ENCODE measurements around the gene CPLX4.
A peak's percentile ranks its signal among the peaks of the same experiment; 100 is the strongest.

The CPLX4 gene, protein sequence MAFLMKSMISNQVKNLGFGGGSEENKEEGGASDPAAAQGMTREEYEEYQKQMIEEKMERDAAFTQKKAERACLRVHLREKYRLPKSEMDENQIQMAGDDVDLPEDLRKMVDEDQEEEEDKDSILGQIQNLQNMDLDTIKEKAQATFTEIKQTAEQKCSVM

DNA sequence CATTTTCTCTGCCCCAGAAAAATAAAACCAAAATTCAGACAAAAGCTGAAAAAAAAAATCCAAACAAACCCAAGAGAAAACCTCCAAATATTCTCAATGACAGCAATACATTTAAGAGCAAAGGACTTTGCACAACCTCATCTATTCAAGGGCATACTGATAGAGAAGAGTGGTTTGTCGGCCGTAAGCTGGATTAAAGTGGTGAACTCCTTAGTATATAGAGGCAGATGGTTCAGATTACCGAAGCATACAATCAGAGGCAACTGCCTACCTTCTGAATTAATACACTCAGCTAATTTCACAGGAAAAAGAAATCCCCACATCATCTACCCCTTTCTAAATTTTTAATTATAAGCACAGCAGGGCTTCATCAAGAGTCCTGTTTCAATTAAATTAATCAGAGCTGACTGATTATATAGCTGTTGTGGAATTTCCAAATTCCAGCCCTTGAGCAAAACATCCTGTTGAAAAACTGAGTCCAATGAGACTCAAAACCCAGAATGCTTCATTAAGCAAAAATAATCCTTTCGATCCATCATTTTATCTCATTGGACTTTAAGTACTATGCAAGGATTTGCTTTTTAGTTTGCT lies at the start of gene CPLX4:
TSS of gene CPLX4 (minus strand) at position 190 of the 591 bp plus-strand sequence. CDS start at position 3, 187 bp downstream.
- no peak for DNase-seq

DNA sequence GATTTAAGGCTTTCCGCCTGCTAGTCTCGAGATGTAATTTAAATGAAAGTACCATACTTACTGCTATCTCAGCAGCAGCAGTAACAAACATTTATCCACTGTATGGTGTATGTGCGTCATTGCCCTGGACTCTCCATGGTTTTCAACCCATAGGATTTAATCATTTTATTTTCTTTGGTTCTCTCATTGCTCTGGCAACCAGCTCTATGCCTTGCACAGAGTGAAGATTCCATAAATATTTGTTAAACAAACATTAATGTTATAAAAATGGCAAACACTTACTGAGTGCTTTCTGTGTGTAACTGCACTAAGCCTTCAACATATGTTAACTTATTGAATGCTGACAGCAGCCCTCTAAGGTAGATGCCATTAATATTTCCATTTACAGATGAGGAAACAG lies 41.9 kb upstream of the CPLX4 start:
- DNase-seq: no peak

DNA sequence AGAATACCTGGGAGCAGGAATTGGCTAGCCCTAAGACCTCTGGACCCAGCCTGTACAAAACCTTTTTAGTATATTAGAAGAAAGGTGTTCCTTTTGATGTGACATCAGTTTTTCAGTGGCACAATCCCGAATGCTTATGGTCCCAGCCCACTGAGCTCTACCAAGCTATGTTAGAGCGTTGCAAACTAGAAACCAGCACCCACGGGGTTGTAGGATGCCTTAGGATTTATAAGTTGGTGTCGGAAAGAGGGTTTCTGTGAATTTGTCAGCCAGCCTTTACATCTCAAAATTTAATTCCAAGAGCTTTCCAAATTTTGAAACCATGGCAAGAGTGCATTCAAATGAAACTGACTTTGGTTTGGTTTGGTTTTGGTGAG lies 41.1 kb upstream of the CPLX4 start:
- no peak for DNase-seq

DNA sequence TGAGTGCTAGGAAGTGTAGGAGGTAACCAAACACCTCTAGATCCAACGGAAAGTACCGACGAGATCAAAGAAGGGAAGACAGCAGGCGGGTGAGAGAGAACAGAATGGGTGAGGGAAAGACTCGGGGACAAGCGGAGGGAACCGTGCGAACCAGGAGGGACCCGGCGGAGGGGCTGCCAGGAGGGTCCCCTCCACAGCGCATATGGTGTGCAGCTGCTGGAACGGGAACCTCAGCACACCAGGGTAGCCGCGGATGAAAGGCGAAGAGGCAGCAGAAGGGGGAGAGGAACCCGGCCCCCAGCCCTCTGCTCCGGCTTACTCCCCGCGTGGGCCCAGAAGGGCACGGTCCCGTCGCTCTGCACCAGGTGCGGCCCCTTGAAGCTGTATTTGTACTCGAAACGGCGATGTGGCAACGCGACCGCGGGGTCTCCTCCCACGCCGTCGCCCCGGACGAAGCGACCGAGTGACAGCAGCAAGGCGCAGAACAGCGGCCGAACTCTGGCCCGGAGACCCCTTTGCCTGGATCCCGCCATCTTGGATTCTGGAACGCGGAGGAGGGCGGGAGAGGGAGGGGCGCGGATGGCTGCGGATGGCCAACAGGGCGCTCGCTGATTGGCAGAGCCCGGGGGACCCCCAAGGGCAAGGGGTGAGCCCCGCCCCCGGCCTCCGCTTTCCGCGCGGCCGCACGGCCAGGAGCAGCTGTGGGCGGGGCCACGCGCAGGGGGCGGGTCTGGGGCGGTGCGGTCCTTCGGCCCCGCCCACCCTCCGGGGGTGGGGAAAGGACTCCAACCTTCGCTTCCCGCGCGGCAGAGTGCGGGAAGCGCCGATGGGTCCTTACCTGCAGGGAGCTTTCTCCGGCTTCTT lies 40.5 kb upstream of the CPLX4 start, which contains the start of gene LMAN1:
TSS of gene LMAN1 (minus strand) at position 554 of the 864 bp plus-strand sequence. CDS start at position 533, 21 bp downstream.
- peak; percentile 91 for DNase-seq

DNA sequence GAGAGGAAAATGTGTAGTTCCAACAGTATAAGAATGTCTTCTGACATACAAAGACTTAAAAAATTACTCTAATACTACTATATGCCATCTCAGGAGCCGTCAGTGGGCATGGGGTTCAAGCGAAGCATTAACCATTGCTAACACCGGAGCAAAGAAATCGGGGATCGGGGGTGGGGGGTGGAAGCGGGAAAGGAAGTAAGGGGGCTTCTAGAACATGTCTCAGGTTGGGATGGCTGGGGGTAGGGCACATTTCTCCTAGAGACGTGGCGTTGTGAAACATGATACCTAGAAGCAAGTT lies 39.9 kb upstream of the CPLX4 start:
- no peak for DNase-seq

DNA sequence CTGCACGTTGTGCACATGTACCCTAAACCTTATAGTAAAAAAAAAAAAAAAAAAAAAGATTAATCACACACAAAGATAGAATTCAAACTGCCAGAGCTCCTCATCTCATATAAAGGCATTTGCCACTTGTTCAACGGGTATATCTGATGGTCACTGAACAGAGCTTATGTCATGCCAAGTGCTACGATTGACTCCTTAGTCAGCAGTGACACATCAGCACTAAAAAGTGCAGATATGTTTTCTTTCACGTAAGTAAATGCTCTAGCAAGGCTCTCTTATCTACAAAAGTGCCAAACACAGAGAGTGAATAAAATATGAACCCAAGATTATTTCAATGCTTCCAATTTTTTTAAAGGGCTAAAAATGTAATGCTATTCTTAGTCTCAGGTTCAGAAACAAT lies 39.5 kb upstream of the CPLX4 start:
- DNase-seq: no peak

DNA sequence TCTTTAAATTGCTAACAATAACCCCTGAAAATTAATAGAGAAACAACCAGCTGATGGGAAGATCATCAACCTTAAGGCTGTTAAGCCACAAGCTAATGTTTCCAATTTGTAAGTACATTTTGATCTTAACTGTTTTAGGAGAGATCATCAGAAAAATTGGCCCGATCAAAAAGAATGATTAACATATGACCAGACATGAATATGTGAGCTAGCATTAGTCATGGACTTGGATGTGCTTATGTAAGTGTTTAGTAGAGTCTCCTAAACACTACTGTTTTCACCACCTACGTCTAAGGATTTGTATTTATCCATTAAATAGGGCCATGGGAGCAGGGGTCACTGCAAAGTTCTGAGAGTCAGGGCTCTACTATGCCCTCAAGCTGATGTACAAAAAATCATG lies 36.3 kb upstream of the CPLX4 start:
- no peak for DNase-seq

DNA sequence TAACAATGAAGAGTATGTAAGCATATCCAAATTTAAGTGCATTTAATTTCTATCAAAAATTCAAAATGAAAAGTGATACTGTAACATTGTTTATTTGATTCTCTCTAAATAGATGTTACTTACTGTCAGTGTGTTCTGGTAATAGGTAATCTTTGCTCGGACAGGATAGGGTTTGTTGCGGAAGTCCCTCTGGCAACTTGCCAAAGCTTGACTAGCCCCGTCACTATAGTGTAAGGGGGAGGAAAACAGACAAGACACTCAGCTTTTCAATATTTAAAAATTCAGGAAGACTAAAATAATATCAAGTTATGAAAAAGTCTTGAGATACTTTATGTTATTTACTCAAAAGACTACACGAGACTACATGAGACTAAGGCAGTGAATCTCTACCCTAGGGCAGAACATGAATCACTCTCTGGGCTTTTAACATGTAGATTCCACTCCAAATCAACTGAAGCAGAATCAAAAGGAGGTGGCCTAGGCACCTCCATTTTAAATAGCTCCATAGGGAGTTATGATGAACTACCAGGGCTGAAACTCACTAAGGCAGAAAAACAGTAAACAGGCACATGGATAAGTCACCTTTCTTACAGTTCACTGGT lies 34.7 kb upstream of the CPLX4 start:
- peak; percentile 16 for DNase-seq

DNA sequence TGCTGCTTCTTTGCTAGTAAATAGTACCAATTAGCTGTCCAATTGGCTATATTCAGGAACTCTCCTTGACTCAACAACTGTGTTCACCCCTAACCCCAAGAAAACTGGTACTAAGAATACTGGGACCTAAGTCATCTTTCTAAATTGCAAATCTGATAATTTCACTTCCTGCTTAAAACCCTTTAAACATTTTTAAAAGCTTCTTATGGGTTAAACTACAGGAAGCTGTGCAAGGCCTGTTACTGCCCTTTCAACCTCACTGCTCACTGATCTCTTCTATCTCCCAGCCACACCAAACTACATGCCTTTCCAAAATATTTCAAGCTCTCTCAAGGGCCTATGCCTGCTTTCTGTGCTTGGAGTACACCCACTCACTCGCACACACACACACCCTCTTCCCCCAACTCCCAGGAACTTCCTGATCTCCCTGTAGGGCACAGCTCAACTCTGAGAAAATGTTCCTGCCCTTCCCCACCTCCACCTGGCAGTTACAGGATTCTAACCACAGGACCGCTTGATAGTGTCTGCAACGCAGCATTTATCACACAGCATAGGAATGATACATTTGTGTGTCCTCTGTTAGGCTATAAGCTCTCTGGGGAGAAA lies 33.9 kb upstream of the CPLX4 start:
- DNase-seq: no peak

DNA sequence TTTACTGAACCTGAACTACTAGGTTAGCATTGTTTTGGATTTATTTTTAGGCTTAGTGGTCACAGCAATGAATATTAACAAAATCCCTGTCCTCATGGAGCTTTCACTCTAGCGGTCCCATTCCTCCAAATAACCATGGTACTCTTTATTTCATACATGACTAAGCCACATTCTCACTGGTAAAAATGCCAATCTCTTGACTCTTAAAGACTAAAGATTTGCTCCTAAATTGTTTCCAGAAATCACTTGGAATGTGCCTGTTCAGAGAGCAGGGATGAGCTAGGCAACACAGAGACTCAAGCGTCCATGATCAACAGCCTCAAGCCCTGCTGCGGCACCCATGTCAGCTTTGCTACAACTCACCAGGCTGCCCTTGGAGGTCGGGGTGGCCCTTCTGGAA lies 27.1 kb upstream of the CPLX4 start:
- no peak for DNase-seq

DNA sequence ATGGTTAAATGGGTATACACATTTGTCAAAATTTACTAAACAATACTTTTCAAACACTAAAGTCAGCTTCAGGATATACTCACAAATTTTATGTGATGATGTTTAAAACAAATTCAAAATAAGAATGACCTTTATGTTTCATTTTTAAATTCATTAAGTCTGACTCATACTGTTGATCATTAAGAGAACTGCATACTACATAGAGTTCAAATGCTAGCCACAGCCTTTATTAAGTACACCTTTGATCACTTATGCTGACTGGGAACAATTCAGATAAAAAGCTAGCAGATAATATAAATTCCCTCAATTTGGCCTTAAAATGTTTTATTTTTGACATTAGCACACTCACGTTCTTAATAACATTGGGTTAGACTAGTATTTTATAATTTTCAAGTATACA lies 26.5 kb upstream of the CPLX4 start:
- no peak for DNase-seq

DNA sequence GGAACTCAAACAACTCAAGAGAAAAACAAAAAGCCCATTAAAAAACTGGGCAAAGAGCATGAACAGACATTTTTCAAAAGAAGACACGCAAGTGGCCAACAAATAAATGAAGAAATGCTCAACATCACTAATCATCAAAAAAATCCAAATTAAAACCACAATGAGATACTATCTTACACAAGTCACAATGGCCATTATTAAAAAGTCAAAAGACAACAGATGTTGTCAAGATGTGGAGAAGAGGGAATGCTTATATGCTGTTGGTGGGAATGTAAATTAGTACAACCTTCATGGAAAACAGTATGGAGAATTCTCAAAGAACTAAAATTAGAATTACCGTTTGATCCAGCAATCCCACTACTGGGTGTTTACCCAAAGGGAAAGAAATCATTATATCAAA lies 25.5 kb upstream of the CPLX4 start:
- DNase-seq: no peak

DNA sequence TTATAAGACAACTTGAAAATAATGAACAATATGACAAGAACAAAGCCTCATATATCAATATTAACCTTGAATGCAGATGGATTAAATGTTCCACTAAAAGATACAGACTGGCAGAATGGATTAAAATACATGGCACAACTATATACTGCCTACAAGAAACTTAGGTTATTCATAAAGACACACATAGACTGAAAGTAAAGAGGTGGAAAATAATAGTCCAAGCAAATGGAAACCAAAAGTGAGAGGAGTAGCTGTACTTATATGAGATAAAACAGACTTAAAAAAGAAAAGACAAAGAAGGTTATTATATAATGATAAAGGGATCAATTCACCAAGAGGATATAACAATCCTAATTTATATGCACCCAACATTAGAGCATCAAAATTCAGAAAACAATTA lies 22.4 kb upstream of the CPLX4 start:
- no peak for DNase-seq

DNA sequence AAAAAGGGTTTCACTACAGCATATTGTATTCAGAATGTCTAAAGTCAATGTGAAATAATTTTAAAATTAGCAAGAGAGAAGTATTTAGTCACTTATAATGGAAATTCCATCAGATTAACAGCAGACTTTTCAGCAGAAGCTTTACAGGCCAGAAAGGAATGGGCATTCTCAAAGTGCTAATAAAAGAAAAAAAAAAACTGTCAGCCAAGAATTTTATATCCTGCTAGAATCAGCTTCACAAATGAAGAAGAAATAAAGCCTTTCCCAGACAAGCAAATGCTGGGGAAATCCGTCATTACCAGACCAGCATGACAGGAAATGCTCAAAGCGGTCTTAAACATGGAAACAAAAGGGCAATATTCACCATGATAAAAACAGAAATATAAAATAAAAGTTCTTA lies 21.9 kb upstream of the CPLX4 start:
- DNase-seq: no peak

DNA sequence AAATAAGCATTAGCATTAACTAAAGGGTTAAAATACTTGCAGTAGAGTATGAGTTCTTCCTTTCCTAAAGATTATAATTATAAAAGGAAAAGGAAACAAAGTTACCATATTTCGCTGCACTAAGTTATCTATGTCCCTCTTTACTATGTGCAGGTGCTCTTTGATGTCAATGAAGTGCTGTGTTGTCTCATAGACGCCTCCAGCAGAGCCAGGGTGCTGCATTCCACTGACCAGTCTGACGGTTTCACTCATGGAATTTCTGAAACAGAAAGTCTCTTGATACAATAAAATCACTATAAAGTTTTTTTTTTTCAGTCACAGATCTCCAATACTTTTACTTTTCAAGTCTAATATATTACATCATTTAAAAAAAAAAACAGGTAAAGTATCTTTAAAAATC lies 14.5 kb upstream of the CPLX4 start:
- no peak for DNase-seq

DNA sequence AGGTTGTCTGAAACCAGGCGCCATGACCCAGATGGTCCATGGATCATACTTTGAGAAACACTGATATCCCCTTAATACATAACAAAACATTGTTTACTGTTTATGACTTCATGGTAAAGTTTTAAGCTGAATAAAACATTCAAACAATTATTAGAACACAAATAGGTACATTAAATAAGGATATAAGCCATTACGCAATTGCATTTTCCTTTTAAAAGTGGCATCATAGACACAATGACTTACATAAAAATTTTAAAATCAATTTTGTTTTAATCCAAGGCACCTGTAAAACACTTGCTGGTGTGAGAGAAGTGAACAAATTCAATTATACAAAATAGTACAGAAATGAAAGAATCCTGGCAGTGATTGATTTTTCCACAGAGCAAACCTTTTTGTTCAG lies 10.2 kb upstream of the CPLX4 start:
- DNase-seq: no peak

DNA sequence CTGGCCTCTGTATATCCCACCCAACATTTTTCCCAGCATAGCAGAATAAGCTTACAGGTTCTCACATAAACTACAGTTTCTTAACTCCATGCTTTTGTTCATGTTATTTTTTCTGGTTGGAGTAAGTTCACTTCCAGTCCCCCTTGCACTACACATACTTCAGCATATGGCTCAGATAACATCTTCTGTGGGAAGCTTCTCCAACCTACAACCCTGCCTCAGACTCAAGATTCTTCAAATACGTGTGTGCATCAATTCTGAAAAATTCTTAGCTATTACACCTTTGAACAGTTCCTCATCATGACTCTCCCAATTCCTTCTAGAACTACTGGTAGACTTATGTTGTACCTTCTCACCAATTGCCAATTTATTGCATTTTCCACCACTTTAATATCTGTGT lies 7.5 kb upstream of the CPLX4 start:
- no peak for DNase-seq

DNA sequence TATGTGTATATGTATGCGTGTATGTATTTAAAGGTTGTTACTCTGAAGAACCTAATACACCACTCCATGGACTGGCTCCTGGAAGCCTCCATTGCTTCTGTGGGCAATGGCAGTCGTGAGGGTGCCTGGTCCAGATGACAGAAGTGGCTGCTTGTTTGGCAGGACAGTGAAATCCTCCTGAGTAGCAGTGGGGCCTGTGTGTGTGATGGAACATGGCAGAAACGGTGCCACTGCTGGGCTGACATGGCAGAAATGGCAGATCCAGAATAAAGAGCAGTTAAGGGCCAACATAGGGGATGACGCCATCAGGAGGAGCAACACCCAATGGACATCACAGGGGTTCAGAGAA lies 6.1 kb upstream of the CPLX4 start:
- DNase-seq: no peak

DNA sequence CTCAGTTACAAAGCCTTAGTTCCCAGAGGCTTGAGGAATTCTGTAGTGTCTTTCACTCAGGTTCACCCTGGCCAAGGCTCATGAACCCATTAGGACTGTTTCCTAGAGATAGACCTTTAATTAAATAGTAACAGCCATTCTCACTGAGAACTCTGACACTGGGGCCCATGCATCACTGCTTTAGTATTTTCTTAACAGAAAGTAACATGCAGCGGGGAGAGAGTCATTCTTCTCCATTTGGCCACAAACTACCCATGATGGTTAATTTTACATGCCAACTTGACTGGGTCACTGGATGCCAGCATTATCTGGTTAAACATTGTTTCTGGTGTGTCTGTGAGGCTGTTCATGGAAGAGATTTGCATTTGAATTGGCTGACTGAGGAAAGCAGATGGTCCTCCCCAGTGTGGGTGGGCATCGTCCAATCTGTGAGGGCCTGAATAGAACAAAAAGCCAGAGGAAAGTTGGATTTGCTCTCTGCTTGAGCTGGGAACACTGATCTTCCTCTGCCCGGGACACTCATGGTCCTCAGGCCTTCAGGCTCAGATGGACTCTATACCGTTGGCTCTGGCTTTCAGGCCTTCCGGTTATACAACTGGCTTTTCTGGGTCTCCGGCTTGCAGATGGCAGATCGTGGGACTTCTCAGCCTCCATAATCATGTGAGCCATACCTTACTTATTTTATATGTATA lies 5.6 kb upstream of the CPLX4 start:
- no peak for DNase-seq

DNA sequence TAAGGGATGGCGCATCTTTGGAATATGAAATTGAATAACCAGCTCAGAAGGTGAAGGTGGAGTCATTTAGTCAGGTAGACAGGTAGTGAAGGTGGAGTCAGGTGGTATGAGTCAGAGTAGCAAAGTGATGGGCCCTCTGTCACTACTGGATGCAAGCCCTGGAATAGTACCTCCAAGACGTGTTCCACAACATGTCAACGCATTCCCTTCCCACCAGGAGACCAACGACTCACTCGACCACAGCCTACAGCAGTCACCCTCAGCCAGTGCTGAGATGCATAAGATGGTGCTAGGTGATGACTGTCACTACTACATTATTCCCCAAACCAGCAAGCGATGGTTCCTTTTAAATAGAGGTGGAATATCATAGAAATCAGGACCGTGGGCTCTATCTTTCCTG lies 6.8 kb downstream of the CPLX4 start:
- DNase-seq: no peak

DNA sequence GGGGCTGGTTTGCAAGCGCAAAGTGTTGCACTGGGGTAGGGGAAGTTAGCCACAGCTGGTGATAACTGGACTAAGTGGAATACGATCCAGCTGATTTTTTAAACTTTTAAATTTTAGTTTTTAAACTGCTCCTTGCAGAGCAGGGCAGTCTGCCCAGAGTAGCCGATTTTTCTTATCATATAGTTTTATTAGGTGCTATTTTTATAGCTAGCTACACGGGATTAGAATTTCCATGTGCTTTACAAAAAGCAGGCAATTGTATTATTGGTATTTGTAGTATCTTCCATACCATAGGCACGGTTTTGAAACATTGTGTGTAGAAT lies 9.6 kb downstream of the CPLX4 start:
- DNase-seq: no peak

DNA sequence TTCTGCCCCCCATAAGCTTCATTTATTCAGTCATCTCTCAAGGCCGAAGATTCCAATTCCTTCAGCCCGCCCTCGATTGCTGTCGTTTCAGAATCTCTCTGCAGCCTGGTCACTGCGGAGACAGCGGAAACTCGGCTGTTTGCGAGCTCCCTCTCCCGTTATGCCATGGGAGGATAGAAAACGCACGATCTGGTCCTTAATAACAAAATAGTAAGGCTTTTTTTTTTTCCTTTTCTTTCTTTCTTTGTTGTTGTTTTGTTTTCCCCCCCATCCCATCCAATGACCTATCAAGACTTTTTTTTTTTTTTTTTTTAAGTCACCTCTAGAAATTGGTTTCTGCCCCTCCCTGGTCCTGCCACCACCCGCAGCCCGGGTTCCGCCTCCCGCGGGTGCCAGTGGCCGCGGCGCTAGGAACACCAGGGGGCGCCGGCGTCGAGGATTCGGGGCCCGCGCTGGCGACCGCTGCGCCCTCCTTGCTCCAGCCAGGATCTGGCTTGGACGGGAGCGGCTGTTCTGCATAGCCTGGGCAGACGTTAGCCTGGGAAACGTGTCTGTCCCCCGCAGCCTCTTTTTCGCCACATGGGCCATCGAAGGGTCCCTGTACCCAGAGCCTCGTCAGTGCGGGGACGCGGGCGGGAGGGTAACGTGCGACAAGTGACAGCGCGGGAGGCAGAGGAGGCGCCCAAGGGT lies 10.1 kb downstream of the CPLX4 start:
- DNase-seq: peak; percentile 72

DNA sequence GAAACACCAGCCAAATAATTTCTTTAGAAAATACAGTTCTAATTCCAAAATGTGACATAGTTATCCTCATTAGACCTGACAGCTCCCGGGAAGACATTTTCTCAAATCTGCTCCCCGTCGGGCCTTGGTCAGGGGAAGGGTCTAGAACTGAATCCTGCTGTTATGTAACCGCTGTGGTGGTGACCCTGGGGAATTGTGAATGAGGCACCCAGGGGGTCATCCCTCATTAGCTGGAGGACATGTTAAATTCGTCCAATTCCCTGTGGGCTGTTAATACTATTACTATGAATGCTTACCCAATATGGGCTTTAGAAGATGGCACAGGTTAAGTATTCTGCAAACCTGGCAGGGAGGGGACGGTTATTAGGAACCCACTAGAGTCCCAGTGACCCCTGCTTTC lies 11.8 kb downstream of the CPLX4 start:
- no peak for DNase-seq

Measured in NCI-H2171 treated with DMSO at 0.1 percent for 48 hours (cell line).